SHP77 (cell line): Measurements from ENCODE around the gene SEC23B.
"Not testable (repeated sequence)": the region's sequence is repeated elsewhere in the genome, so short reads cannot be mapped to it uniquely, and the experiment has no call there.

Experiments
- DNase-seq, 2 experiments: peaks; one replicate each; lab custom pipeline; 2025; lab: John Stamatoyannopoulos, UW

SEC23B gene

DNA sequence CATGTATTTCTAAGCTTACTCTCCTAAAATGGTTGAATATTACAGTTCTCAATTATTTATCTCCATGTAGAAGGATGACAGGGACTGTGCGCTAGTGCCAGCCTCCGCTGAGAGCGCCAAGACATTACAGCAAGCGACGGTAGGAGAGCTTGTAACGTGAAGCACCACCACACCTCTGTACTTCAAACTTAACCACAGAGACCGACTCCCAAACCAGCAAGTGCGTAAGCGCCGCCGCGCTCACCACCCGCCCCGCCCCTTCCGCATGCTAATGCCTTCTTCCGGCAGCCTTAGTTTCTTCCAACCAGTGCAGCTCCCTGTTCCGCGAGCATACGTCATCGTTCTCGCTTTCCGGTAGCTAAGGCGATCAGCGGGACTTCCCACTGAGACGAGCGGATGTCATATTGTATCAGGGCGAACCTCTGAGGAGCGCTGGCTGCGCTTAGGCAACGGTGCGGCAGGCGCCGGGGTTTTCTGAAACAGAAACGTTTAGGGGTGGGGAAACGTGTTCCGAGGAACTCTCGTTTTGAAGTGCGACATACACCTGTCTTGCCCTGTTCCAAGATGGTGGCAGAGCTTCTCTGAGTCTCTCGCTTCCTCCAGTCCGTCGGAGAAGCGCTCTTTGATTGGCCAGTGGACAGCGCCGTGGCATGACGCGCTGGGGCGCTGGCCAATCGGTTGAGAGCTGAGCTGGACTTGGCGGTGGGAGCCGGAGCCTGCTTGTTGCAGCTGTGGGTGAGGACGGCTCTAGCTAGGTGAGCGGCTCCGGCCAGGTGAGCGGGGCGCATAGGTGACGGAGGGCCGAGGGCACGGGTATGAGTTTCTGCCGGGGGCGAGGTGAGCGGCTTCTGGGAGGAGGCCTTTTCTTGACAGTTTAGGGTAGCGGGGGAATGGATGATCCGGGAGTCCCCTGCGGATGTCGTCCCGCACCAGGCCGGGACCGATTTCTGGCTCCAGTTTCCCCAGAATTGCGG, at the start of gene SEC23B:
TSS of gene SEC23B (plus strand) at position 723 of the 974 bp plus-strand sequence. CDS start 2,896 bp downstream, outside the sequence.
- DNase-seq: peak; percentile 99

DNA sequence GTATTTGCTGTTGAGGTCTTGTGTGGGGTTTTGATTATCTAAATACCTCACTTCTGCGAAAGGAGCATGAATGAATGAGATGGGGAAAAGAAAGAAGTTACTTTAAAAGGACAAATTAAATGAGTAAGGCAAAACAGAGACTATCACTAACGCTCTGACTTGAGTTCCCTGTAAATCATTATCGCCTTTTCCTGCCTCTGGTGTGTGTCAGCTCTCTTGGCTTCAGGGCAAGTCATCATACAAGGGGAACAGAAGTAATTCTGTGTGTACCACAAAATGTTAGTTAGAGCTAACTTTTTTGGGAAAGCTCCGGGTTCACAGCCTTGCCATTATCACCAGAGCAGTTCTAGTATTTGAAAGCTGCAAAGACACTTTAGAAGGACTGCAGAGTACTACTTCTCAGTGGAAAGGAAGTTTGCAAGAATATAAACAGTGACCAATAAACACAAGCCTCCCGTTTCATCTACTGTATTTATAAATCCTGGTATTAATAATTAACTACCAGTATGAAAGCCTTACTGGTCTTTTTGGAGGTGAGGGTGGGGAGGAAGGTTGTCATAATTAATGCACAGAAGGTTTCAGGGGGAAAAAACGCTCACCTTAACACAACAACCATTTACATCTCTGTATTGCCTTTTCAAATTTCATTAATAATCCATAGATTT, 42.1 kb upstream of the SEC23B start:
- DNase-seq: no peak

DNA sequence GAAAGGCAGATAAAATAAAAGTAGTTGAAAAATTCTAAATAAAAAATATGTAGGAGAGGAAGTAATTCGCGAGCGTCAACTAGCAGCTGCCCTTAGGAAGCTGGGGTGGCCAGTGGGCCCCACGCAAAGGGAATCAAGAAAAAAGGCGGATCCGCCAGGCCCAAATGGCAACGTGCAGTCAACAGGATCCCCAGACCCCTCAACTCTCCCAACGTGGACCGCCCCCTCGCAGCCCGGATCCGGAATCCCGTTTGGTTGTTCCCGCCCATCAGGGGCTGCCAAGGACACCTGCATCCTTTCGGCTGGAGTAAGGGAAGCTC, 41.2 kb upstream of the SEC23B start:
- no peak for DNase-seq

DNA sequence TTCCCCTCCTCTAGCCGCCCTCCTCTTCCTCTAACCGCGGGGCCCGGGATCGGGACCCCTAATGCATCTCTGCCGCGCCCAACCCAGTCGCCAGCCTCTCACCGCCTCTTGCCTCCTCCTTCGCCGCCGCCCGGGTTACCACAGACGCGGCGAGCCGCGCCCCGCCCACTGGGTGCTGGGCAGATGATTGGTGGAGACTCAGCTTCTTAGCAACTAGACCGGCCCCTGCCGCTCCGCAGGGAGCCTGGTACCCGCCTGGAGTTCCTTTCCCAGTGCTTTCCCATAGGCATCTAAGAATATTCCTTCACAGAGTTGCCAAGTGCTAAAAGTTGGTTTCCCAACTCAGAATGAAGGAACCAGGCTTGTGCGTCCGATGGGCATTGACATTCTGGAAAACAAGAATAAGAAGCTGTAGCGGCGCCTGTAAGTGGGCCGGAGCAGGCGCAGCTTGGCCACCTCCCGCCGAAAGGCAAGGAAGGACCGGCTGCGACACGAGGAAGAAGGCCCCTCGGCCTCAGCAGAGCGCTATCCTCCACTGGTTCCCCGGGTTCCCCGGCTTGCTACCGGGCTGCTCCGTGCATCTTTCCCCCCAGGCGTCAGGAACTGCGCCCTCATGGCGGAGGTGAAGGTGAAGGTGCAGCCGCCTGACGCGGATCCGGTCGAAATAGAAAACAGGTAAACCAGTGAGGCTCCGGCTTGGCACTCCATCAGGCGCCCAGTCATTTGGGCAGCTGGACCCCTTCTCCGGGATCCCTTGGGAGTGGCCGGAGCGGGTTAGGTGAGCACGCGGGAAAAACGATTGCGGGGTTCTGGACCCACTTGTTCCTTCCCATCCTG, 40.6 kb upstream of the SEC23B start, which contains the start of the genes DZANK1 and POLR3F:
TSS of gene DZANK1 (minus strand) at position 137 of the 837 bp plus-strand sequence. CDS start 1,672 bp downstream, outside the sequence.
TSS of gene POLR3F (plus strand) at position 497 of the 837 bp plus-strand sequence. CDS start at position 614, 117 bp downstream.
- DNase-seq: peak; percentile 98

DNA sequence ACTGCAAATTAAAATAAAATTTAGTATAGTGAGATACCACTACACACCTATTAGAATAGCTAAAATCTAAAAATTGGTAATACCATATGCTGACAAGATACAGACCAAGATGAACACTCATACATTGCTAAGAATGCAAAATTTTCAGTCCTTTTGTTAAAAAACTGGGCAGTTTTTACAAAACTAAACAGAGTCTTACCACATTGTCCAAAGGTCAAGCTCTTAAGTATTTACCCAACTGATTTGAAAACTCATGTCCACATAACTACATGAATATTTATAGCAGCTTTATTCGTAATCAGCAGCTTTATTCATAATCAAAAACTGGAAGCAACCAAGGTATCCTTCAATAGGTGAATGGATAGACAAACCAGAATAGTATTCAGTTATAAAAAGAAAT, 30.5 kb upstream of the SEC23B start:
- no peak for DNase-seq

DNA sequence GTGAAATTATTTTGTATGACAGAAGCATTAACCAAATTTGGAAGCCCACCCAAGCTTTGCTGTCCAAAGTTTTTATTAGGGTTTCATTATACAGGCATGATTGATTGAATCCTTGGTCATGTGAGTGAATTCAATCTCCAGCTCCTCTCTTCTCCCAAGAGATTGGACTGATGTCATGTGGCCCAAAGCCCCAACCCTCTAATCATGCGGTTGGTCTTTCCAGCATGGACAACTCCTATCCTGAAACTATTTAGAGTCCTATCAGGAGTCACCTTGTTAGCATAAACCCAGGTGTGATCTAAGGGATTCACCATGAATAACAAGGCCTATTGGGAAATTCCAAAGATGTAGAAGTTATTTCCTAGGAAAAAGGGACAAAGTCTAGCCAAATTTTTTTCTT, 29.9 kb upstream of the SEC23B start:
- no peak for DNase-seq

DNA sequence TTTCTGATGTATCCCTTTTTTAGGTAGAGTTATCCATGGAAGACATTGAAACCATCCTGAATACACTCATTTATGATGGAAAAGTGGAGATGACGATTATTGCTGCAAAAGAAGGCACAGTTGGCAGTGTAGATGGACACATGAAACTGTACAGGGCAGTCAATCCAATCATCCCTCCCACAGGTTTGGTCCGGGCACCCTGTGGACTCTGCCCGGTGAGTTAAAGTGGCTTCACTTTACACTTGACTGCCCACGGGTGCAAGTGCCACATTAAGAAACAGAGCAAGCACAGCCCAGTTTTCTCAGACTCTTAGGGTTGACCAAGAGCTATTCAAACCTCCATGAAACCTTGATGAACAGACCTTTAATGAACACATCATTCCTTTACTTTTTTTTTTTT, 26.1 kb upstream of the SEC23B start:
- no peak for DNase-seq

DNA sequence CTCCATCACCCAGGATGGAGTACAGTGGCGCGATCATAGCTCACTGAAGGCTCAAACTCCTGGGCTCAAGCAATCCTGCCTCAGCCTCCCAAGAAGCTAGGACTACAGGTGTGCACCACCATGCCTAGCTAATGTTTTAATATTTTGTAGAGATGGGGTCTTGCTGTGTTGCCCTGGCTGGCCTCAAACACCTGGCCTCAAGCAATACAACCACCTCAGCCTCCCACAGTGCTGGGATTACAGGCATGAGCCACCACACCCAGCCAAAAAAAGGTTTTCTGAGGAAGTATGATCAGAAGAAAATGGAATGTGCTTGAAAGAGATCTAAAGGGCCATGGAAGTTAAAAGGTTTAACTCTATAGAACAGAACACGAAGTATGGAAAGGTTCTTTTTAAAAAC, 19.4 kb upstream of the SEC23B start:
- no peak for DNase-seq

DNA sequence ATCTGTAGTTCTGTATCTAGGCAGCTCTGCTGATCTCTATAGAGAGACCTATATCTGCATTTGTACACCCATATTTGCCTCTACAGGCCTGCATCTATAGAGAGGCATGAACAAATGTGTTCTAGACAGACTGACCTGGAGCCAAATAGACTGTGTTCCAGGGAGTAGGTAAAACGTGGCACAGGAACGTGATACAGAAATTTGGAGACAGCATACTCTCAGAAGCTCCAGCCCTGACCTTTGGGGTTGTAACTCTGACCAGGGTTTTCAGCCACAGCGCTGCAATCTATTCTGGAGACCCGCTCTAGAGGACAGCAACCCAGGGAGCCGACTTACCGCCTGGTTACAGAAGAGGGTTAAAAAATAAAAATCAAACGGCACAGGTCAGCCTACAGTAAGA, 11.7 kb upstream of the SEC23B start:
- peak in 1 of 2 experiments; percentile 21 for DNase-seq

DNA sequence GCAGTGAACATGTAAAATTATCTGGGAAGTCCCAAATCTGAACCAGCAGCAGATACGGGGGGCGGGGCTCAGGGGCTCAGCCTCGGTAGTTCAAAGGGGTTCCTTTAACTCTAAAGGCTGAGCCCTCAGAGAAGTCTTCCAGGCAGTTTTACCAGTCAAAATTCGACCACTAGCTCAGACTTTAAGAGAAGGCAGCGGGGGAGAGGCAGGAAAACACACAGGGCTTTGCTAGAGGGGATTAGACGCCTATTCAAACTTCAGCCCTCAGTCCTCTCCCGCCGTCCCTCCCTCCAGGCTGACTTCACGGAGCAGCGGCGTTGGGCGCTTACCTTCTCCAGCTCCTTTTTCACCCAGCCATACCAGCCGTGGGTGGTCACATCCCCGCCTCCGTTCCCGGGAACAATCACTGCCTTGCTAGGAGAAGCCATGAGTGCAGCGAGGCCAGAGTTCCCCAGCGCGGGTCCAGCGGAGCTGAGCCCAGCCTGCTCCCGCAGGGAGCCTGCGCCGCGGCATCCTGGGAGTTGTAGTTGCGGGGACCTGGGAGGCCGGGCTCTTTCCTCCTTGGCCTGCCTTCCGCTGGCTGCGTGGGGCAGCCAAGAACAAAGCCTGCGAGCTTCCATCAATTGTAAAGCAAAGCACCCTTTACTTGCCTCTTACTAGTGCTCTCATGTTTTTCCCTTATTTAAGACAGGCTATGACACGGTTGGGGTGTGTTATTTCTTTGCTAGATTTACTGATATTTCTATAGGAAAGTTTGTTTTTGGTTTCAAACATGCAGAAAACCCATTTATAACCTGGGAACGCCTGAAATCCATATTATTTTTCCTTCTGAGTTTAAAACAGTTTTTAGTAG, 10.8 kb upstream of the SEC23B start, which contains the start of gene RBBP9:
TSS of gene RBBP9 (minus strand) at position 486 of the 853 bp plus-strand sequence. CDS start at position 428, 58 bp downstream.
- peak; percentile 89 to 94 for DNase-seq

DNA sequence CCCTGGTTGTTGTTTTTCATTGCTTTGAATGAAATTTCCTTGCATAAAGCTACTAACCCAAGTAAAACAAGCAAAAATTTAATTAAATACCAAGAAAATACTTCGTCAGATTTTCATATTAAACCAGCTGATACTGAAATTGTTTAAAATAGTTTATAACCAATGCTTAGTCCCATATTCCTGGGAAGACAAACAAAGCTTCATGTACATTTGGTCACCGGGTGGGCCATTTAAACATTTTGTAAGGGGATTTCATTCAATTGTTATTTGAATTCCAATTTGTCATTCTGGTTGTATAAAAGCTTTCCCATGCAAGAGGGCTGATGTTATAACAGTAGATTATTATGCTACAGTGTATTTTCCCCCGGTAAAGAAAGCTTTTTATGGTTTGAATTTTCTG, 10.1 kb upstream of the SEC23B start:
- no peak for DNase-seq

DNA sequence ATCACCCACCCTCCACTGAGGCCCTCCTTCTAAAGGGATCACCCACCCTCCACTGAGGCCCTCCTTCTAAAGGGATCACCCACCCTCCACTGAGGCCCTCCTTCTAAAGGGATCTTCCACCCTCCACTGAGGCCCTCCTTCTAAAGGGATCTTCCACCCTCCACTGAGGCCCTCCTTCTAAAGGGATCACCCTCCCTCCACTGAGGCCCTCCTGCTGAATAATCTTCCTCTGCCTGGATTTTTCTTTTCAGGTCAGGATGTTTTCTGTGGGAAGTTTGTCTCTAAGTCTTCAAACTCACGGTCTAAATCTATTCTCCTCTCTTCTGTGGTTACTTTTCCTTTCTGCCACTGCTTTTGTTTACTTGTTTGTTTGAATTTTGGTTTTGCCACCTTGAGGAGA, 6.1 kb upstream of the SEC23B start:
- not testable (repeated sequence) for DNase-seq

DNA sequence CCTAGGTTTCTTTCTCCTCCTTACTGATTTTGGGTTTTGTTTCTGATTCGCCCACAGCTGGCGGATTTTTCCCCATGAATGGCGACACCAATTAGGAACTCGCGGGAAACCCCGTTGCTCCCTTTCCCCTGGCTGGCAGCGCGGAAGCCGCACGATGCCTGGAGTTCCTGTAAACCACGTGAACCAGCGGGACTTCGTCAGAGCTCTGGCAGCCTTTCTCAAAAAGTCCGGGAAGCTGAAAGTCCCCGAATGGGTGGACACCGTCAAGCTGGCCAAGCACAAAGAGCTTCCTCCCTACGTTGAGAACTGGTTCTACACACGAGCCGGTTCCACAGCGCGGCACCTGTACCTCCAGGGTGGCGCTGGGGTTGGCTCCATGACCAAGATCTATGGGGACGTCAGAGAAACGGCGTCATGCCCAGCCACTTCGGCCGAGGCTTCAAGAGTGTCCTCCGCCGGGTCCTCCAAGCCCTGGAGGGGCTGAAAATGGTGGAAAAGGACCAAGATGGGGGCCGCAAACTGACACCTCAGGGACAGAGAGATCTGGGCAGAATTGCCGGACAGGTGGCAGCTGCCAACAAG, 3.2 kb upstream of the SEC23B start:
- DNase-seq: no peak

DNA sequence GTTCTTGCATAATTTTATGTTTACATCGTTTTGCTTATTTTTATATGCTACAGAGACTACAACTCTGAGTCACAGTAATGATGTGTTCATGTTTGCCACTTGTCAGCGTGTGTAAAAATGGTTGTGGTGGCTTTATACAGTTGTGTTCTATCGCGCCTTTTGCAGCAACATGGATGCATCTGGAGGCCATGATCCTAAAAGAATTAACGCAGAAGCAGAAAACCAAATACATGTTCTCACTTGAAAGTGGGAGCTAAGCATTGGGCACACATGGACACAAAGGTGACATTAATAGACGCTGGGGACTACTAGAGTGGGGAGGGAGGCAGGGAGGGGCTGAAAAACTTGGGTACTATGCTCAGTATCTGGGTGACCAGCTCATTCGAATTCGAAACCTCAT, 996 bp upstream of the SEC23B start:
- peak; percentile 58 to 62 for DNase-seq

DNA sequence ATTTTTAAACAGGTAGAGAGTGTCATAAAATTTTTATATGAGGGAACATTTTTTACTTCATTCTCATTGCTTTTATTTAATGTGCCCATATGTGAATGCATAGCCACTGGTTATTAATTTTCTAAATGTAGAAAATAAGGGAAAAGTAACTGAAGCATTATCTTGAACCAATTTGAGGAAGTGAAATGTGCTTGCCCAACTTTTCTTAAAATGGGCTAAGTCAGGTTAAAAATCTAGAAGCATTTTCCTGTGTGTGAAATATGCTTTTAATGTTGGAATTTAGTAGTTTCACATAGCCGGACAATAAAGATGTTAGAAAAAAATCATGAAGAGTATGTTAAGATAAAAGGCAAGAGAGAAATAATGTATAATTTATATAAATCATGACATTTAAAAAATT, 3.8 kb downstream of the SEC23B start:
- no peak for DNase-seq

DNA sequence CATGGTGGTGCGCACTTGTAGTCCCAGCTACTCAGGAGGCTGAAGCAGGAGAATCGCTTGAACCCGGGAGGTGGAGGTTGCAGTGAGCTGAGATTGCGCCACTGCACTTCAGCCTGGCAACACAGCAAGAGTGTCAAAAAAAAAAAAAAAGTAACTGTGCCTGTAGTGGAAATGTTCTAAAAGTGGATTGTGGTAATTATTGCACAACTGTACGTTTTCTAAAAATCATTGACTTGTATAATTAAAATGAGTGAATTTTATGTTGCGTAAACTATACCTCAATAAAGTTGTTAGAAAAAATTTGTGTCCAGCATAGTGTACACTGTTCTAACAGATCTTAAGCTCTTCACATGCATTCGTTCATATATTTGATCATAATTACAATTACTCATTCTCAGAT, 5.5 kb downstream of the SEC23B start:
- DNase-seq: no peak

DNA sequence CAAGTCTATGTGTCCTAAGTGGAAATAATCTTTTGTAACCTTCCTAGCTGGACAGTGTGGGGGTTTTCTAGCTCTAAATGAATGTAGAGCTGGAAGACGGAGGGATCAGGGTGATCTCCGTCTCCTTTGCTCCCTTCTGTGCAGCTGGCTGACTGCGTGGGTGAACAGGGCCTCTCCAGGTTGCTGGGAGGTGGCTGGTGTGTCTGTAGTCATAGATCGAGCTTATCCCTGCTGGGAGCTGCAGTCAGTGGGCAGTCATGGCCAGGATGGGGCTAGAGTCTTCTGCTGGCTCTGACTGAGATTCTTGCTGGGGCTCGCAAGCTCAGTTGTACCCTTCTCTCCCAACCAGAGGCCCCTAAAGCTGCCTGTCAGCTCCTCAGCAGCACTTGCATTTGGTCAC, 6.4 kb downstream of the SEC23B start:
- no peak for DNase-seq

DNA sequence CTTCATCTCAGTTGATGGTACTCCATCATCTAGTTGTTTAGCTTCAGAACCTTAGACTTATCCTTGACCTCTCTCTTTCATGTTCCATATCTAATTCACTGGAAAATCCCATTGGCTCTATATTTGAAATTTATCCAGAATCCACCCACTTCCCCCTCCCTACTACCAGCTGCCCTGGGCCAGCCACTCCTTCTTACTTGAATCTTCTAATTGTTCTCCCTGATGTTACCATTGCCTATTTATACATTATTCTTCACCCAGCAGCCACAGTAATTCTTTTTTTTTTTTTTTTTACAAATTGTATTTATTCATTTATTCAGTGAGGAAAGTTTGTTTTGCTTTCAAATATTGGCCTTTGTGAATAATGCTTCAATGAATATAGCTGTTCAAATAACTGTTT, 8.2 kb downstream of the SEC23B start:
- no peak for DNase-seq

DNA sequence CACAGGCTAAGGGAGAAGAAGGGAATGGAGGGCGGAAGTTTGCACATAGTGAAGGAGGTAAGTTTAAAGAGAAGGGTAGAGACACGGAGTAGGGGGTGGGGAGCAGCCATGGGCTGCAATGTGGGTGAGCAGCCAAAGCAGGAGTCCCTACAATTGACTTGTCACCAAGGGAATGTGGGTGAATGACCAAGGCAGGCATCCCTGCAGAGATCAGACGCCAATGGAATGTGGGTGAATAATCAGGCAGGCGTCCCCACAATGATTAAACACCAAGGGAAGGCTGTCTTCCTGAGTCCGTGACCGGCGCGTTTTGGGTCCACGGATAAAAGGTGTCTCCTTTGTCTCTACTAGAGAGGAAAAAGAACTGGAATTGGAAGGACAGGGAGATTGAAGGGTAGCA, 14.3 kb downstream of the SEC23B start:
- DNase-seq: not testable (repeated sequence)

DNA sequence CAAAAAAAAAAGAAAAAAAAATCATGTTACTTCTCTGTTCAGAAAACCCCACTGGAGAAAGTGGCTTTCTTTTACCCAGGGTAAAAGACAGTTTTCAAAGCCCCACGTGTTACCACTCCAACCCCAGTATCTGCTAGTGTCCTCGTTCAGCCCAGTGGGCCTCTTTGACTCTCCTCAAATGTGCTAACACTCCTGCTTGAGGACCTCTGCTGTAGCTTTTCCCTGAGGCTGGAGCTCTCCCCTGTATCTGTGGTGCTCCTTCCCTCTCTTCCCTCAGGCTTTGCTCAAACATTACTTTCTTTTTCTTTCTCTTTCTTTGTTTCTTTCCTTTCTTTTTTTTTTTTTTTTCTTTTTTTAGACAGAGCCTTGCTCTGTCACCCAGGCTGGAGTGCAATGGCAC, 15.3 kb downstream of the SEC23B start:
- no peak for DNase-seq

DNA sequence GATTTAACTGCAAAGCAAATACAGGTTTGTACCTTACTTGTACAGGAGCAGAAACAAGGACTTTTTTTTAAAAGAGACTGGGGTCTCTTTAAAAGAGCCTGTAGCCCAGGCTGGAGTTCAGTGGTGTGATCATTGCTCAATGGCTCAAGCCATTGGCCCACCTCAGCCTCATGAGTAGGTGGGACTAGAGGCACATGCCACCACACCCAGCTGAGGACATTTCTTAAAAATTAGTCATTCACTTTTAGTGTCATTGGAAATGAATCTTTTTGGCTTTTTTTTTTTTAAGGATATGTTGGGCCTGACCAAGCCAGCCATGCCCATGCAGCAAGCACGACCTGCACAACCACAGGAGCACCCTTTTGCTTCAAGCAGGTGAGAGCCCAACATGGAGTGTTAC, 16.9 kb downstream of the SEC23B start:
- no peak for DNase-seq
